GM12864 (cell line): Measurements from ENCODE around the gene RACK1.

Experiments
- DNase-seq: peaks from one replicate; pipeline ENCODE4 v3.0.0-alpha.2; 2011; ENCODE audit warnings: low read depth
- H3K4me3 ChIP-seq: 2 replicates; pipeline ENCODE4 v1.5.1; 2011; ENCODE audit warnings: mild to moderate bottlenecking, low read depth, low read length, control low read depth
- CTCF ChIP-seq: IDR thresholded peaks from 2 replicates; pipeline ENCODE4 v1.5.1; 2011; ENCODE audit warnings: low read depth, mild to moderate bottlenecking, moderate library complexity, low read length, control low read depth, inconsistent platforms; ENCODE audit errors: missing control alignments

Gene RACK1

DNA sequence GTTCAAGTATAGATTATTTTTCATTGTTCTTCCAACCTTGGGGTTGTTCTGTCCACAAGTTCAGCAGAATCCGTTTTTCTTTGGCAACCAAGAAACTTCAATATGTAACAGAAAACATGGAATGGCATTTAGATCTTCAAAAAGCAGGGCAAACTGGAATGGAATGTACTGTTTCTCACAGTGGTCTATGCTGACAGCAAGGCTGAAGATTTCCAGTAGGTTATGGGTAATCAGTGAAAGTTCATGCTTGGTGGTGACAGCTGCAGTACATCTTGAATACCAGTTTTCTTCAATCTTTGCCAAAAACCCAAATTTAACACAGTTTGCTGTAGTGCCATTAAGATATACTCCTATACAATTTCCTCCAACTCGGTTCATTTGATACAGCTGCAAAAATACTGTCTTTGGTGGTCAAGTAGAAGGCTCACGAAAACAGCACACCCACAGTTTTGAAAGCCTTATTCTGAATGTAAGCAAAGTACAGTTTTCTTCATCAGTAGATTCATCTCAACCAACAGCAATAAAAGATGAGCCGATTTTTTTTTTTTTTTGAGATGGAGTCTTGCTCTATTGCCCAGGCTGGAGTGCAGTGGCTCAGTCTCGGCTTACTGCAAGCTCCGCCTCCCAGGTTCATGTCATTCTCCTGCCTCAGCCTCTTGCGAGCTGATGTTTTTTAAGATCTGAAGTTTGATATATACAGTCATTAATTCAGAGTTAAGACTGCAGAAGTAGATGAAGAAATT is 12.3 kb upstream of the RACK1 start:
- H3K4me3 ChIP-seq, result no peak overlapping the region

DNA sequence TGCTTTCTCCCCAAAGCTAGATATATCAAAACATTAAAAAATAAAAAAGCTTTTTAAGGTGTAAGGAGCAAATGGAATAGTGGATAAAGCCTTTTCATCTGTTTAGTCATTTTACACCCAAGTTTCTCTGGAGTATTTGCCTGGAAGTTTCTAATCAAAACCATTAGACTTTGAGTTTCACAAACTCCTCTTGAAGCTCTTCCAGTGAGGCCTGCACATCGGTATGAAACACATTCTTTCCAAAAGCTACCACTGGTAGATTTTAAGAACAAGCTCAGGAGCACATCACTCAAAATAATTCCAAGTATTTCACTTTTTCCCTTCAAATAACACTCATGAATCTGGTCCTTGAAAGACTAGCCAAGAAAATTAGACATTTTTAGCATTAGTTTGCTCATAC is 11.6 kb upstream of the RACK1 start:
- no peak for DNase-seq
- no peak for TF ChIP-seq CTCF
- no peak overlapping the region for H3K4me3 ChIP-seq

More for the DNA sequence above, 12.3 kb upstream of the RACK1 start:
- no peak for TF ChIP-seq CTCF
- no peak for DNase-seq

DNA sequence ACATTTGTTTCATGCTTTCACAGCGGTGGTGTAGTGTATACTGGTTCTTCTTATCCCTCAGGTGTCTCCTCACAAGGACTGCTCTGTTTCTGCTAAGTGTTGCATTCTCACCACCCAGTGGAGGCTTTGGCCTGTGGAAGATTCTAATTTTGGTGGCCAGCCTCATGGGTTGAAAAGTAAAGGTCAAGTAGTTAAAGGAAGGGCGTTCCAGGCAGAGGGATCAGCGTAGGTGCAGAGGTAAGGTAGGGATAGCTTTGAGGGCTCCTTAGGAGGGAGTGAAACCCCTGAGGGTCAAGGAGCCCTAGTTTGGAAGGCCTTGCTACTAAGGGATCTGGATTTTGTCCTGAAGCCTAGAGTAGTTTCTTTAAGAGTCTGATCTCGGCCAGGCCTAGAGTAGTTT is 4.6 kb upstream of the RACK1 start:
- H3K4me3 ChIP-seq, result peak overlapping the region; percentile 91
- no peak for TF ChIP-seq CTCF
- no peak for DNase-seq

DNA sequence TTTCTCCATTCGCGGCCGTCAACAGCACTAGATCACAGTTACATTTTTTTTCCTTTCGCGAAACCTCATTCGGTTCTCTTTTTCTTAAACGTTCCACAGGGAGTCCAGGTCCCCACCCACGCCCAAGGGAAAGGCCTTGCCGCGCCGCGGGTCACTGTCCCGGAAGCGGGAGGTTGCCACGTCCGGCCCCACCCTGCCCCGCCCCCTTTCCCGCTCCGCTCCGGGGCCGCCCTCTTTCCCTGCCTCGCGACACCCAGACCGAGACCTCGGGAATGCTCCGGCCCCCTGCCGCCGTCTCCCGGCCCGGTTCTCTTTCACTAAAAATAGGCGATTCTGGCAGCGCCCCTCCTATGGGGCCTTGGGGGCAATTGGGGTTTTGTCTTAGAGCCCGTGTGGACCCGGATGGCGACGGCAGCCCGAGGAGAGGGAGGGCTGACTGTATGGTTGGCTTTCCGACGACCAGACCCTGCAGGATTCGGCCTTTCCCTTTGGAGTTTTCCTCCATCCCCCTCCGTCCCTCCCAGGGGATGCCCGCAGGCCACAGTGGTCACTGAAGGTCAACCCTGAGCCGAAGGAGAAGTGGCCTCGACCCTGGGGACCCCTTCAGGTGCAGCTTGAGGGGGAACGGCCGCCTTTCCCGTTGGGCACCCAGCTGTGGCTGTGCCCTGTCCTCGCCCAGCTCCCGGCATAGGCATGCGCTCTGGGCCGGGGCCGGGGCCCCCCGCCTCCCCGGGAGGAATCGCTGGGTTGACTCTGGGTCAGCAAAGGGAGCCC is 2.8 kb upstream of the RACK1 start:
- no peak for TF ChIP-seq CTCF
- H3K4me3 ChIP-seq, result peak overlapping the region; percentile 91
- DNase-seq, result no peak

DNA sequence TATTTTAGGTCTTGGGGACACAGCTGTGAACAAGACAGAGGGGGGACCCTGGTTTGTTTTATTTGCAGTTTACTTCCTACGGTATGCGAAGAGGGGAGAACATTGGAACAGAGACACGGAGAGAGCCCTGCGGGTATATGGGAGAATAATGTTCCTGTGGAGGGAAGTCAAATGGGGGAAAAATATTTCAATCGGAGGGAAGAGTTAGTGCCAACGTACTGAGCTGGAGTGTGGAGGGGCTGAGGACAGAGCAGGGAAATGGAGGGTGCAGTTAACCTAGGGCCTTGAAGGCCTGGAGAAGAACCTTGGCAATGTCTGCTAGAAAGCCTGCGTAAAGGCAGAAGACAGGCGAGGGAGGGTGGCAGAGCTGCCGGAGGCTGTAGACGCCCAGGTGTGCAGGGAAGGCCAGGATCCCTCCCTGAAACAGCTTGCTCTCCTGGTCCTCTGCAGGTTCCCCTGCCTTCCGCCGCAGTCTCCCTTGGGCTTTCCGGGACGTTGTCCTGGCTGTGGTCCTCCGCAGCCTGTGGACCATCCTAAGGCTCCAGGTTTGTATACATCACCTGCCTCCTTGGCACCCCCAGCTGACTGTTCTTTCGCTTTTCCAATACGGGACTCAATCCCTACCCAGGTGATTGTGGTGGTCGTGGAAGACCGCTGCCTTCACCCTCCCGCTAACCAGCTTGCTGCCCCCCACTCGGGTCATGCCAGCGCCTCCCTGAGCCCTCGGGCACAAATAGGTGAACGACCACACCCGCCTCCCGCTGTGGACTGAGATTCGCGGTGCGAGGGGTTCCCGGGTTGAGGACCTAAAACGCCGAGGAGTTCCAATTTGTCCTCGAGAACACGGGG is 1.9 kb upstream of the RACK1 start:
- no peak for TF ChIP-seq CTCF
- no peak for DNase-seq
- peak overlapping the region; percentile 91 for H3K4me3 ChIP-seq

- DNase-seq, result no peak
- H3K4me3 ChIP-seq, result peak overlapping the region; percentile 85
Measured at GRCh38 chr5:181243018-181243563, 615 bp downstream of the RACK1 start.

More at GRCh38 chr5:181243018-181243563, 615 bp downstream of the RACK1 start:
- no peak for TF ChIP-seq CTCF
